H9 (cell line): ENCODE measurements around the gene CCDC40. TPM values are rescaled to one million over a fixed set of nuclear protein-coding genes. Genes with fewer than 3 reads are reported as not detected.

Source experiments
- DNase-seq: peaks from one replicate; pipeline ENCODE4 v3.0.0-alpha.2; 2017
- H2AFZ ChIP-seq: one replicate; pipeline ENCODE4 v1.6.1; 2013; ENCODE audit warnings: mild to moderate bottlenecking, low read length, control low read depth, moderate library complexity
- H2AK5ac ChIP-seq: 2 replicates; pipeline ENCODE4 v1.6.1; 2013; ENCODE audit warnings: low read length, control low read depth, mixed read lengths; ENCODE audit not compliant: insufficient read length
- H2BK120ac ChIP-seq: one replicate; pipeline ENCODE4 v1.6.1; 2013; ENCODE audit warnings: low read depth, mild to moderate bottlenecking, low read length, control low read depth, inconsistent platforms; ENCODE audit not compliant: poor library complexity, severe bottlenecking
- H2BK12ac ChIP-seq: 2 replicates; pipeline ENCODE4 v1.6.1; 2013; ENCODE audit warnings: low read length, control low read depth, mixed read lengths, low read depth; ENCODE audit not compliant: insufficient read length
- H2BK15ac ChIP-seq: 2 replicates; pipeline ENCODE4 v1.6.1; 2013; ENCODE audit warnings: low read depth, low read length, control low read depth
- H2BK20ac ChIP-seq: one replicate; pipeline ENCODE4 v1.6.1; 2013; ENCODE audit warnings: low read depth, mild to moderate bottlenecking, low read length, control low read depth, inconsistent platforms; ENCODE audit not compliant: poor library complexity, severe bottlenecking
- H2BK5ac ChIP-seq: 2 replicates; pipeline ENCODE4 v1.6.1; 2013; ENCODE audit warnings: low read length, control low read depth, mixed read lengths; ENCODE audit not compliant: insufficient read length
- H3K14ac ChIP-seq: 2 replicates; pipeline ENCODE4 v1.6.1; 2013; ENCODE audit warnings: low read length, control low read depth; ENCODE audit not compliant: insufficient read depth
- H3K18ac ChIP-seq: 2 replicates; pipeline ENCODE4 v1.6.1; 2013; ENCODE audit warnings: low read depth, mild to moderate bottlenecking, mixed read lengths, low read length, control low read depth; ENCODE audit not compliant: insufficient read length
- H3K23ac ChIP-seq: 2 replicates; pipeline ENCODE4 v1.6.1; 2013; ENCODE audit warnings: low read length, control low read depth, mixed read lengths, low read depth; ENCODE audit not compliant: insufficient read length
- H3K23me2 ChIP-seq: 2 replicates; pipeline ENCODE4 v1.6.1; 2013; ENCODE audit warnings: low read depth, mild to moderate bottlenecking, mixed read lengths, low read length, control low read depth; ENCODE audit not compliant: insufficient read length, poor library complexity, severe bottlenecking
- H3K27ac ChIP-seq: 2 replicates; pipeline ENCODE4 v1.5.1; 2013; ENCODE audit warnings: low read length, control low read depth, mixed read lengths, low read depth; ENCODE audit not compliant: insufficient read length
- H3K27me3 ChIP-seq: 2 replicates; pipeline ENCODE4 v1.6.1; 2013; ENCODE audit warnings: low read length, control low read depth, inconsistent platforms; ENCODE audit not compliant: insufficient read depth
- H3K4ac ChIP-seq: 2 replicates; pipeline ENCODE4 v1.6.1; 2013; ENCODE audit warnings: low read depth, mild to moderate bottlenecking, control low read depth, inconsistent platforms, low read length, moderate library complexity
- H3K4me1 ChIP-seq: 2 replicates; pipeline ENCODE4 v1.6.1; 2013; ENCODE audit warnings: low read length, control low read depth, inconsistent platforms; ENCODE audit not compliant: insufficient read depth
- H3K4me2 ChIP-seq: 2 replicates; pipeline ENCODE4 v1.6.1; 2013; ENCODE audit warnings: low read length, control low read depth, mixed read lengths; ENCODE audit not compliant: insufficient read length, insufficient read depth
- H3K56ac ChIP-seq: 2 replicates; pipeline ENCODE4 v1.6.1; 2013; ENCODE audit warnings: low read depth, mild to moderate bottlenecking, mixed read lengths, low read length, control low read depth; ENCODE audit not compliant: insufficient read length
- H3K79me1 ChIP-seq: 2 replicates; pipeline ENCODE4 v1.6.1; 2013; ENCODE audit warnings: low read depth, mild to moderate bottlenecking, moderate library complexity, low read length, control low read depth, inconsistent platforms; ENCODE audit not compliant: insufficient read depth, poor library complexity, severe bottlenecking
- H3K79me2 ChIP-seq: 2 replicates; pipeline ENCODE4 v1.6.1; 2013; ENCODE audit warnings: low read length, control low read depth, inconsistent platforms; ENCODE audit not compliant: insufficient read depth
- H3K9ac ChIP-seq: 2 replicates; pipeline ENCODE4 v1.6.1; 2013; ENCODE audit warnings: low read length, control low read depth, mixed read lengths; ENCODE audit not compliant: insufficient read length; ENCODE audit errors: extremely low read depth
- H3K9me3 ChIP-seq: one replicate; pipeline ENCODE4 v1.6.1; 2013; ENCODE audit warnings: low read depth, low read length, inconsistent platforms; ENCODE audit not compliant: control insufficient read depth
- H3T11ph ChIP-seq: one replicate; pipeline ENCODE4 v1.6.1; 2013; ENCODE audit warnings: mild to moderate bottlenecking, low read length, control low read depth, inconsistent platforms
- H4K20me1 ChIP-seq: one replicate; pipeline ENCODE4 v1.6.1; 2013; ENCODE audit not compliant: control insufficient read depth, insufficient read length, insufficient read depth
- H4K5ac ChIP-seq: 2 replicates; pipeline ENCODE4 v1.6.1; 2013; ENCODE audit warnings: low read depth, mild to moderate bottlenecking, mixed read lengths, low read length, control low read depth; ENCODE audit not compliant: insufficient read length
- H4K8ac ChIP-seq: replicated peaks from 2 replicates; pipeline ENCODE4 v1.6.1; 2013; ENCODE audit warnings: low read length, control low read depth, mixed read lengths, low read depth; ENCODE audit not compliant: insufficient read length
- H4K91ac ChIP-seq: 2 replicates; pipeline ENCODE4 v1.6.1; 2013; ENCODE audit warnings: low read depth, mild to moderate bottlenecking, moderate library complexity, mixed read lengths, low read length, control low read depth; ENCODE audit not compliant: insufficient read length
- H3K27ac Mint-ChIP-seq, 3 experiments: 2 replicates in 2 of 3; 3 replicates in 1 of 3; pipeline ENCODE4 v1.8.0; 2020 to 2021; ENCODE audit warnings: mixed read lengths in 3 of 3, mild to moderate bottlenecking in 1 of 3, moderate library complexity in 1 of 3
- H3K27me3 Mint-ChIP-seq: 2 replicates; pipeline ENCODE4 v1.8.0; 2021; ENCODE audit warnings: low read depth, mild to moderate bottlenecking, moderate library complexity, mixed read lengths
- H3K36me3 Mint-ChIP-seq, 3 experiments: 2 replicates in 2 of 3; 3 replicates in 1 of 3; pipeline ENCODE4 v1.8.0; 2020 to 2021; ENCODE audit warnings: low read depth in 3 of 3, mixed read lengths in 3 of 3; ENCODE audit not compliant: insufficient read depth in 1 of 3
- H3K4me1 Mint-ChIP-seq, 2 experiments: 2 replicates each; pipeline ENCODE4 v1.8.0; 2020; ENCODE audit warnings: mixed read lengths in 2 of 2
- H3K4me3 Mint-ChIP-seq, 2 experiments: 2 replicates in 1 of 2; 3 replicates in 1 of 2; pipeline ENCODE4 v1.8.0; 2020 to 2021; ENCODE audit warnings: mild to moderate bottlenecking in 2 of 2, mixed read lengths in 2 of 2, moderate library complexity in 1 of 2
- H3K9me3 Mint-ChIP-seq, 2 experiments: 2 replicates in 1 of 2; 3 replicates in 1 of 2; pipeline ENCODE4 v1.8.0; 2020; ENCODE audit warnings: mild to moderate bottlenecking in 2 of 2, mixed read lengths in 2 of 2, moderate library complexity in 1 of 2
- WGBS: extraction: QIAGEN DNeasy Blood & Tissue Kit; methylation state at CpG from one replicate; pipeline ENCODE4 v1.1.7; 2013; ENCODE audit warnings: missing lambda C conversion rate, low lambda C conversion rate, mixed read lengths; ENCODE audit not compliant: insufficient read length; ENCODE audit errors: extremely low coverage; 5-methylcytosine and 5-hydroxymethylcytosine counted together
- long read RNA-seq: library from polyadenylated mRNA; unstranded; transcript quantifications from one replicate; pipeline ENCODE4 v2.0.0, GENCODE V29; 2020
- total RNA-seq: library from RNA; stranded (reverse); gene quantifications from 2 replicates; pipeline ENCODE4 v1.2.1, GENCODE V29; 2021
- TF ChIP-seq, protein P1 (sequence below): fragments of 200-600 bp; sonication (generic); conservative IDR thresholded peaks from 3 replicates; pipeline ENCODE4 v1.8.0; 2021; ENCODE audit warnings: antibody characterized with exemption, mild to moderate bottlenecking

CCDC40 gene, protein sequence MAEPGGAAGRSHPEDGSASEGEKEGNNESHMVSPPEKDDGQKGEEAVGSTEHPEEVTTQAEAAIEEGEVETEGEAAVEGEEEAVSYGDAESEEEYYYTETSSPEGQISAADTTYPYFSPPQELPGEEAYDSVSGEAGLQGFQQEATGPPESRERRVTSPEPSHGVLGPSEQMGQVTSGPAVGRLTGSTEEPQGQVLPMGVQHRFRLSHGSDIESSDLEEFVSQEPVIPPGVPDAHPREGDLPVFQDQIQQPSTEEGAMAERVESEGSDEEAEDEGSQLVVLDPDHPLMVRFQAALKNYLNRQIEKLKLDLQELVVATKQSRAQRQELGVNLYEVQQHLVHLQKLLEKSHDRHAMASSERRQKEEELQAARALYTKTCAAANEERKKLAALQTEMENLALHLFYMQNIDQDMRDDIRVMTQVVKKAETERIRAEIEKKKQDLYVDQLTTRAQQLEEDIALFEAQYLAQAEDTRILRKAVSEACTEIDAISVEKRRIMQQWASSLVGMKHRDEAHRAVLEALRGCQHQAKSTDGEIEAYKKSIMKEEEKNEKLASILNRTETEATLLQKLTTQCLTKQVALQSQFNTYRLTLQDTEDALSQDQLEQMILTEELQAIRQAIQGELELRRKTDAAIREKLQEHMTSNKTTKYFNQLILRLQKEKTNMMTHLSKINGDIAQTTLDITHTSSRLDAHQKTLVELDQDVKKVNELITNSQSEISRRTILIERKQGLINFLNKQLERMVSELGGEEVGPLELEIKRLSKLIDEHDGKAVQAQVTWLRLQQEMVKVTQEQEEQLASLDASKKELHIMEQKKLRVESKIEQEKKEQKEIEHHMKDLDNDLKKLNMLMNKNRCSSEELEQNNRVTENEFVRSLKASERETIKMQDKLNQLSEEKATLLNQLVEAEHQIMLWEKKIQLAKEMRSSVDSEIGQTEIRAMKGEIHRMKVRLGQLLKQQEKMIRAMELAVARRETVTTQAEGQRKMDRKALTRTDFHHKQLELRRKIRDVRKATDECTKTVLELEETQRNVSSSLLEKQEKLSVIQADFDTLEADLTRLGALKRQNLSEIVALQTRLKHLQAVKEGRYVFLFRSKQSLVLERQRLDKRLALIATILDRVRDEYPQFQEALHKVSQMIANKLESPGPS
- 7.8 and 8.9 TPM in 2 replicates for total RNA-seq
- long read RNA-seq, transcript CCDC40-206 (3 exons, 816 nt): major isoform, 5 of 18 reads
- long read RNA-seq, partial matches to known transcripts: 5 of 18 reads
- long read RNA-seq, other reads (novel, unspliced or antisense): 4 of 18 reads

DNA sequence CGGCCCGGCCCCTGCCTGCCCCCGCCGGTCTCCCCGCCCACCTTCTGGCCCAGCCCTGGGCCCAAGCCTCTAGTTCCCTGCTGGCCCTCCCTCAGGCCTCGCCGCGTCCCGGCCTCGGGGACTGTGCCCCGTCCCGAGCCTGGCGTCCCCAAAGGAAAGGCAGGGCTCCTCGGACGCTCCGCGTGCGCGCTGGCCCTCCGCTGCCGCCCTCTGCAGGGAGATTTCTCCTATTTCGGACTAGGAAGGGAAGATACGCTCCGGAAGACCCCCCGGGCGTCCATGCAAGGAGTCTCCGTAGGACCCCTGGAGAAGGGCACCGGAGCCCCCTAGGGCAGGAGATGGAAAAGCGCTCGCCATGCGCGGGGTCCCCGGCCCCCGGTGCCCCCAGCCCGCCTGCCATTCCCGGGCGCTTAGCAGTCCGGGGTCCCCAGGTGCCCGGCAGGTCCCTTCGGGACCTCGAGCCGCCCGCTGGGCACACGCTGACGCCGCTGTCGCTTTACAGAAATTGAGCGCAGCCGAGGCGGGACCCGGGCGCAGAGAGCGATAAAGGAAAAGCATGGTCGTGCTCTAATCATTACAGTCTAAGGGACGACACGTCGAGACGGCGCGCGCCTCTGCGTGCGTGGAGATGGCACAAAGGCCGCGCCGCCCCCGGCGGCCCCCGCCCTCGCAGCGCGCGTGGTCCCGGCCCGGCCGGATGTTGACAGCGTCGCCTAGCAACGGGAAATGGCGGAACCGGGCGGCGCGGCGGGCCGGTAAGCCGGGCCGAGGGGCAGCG, at the start of gene CCDC40:
TSS of gene CCDC40 (plus strand) at position 706 of the 778 bp plus-strand sequence. CDS start at position 727, 21 bp downstream.
- Histone ChIP-seq H4K91ac (no peak within 1 kb of the TSS), H3K27me3 (no peaks in the 10 kb centered on the region), H3K4ac (no peak within 1 kb of the TSS), H2BK20ac (no peak within 1 kb of the TSS), H4K8ac (no peak within 1 kb of the TSS), H2AFZ (no peak within 1 kb of the TSS), H3K23ac (no peak within 1 kb of the TSS), H3K27ac (no peak within 1 kb of the TSS), H4K20me1 (peaks cover 2% of the 10 kb centered on the region), H2BK12ac (no peak within 1 kb of the TSS), H2BK15ac (no peak within 1 kb of the TSS), H3K14ac (peak within 1 kb of the TSS; percentile 96), H2BK5ac (no peak within 1 kb of the TSS), H3K18ac (peak within 1 kb of the TSS; percentile 94), H3T11ph (no peak within 1 kb of the TSS), H3K9ac (peak within 1 kb of the TSS; percentile 79), H3K79me1 (peaks cover 4% of the 10 kb centered on the region), H3K56ac (no peak within 1 kb of the TSS), H4K5ac (no peak within 1 kb of the TSS), H3K4me1 (no peaks in the 10 kb centered on the region; the same call in 1 of the 2 replicates), H3K23me2 (peaks cover 12% of the 10 kb centered on the region), H3K4me2 (peak within 1 kb of the TSS; percentile 91), H2BK120ac (no peak within 1 kb of the TSS), H3K9me3 (no peaks in the 10 kb centered on the region), H2AK5ac (no peak within 1 kb of the TSS), H3K79me2 (peaks cover 25% of the 10 kb centered on the region; the same call in 1 of the 2 replicates)
- DNase-seq: peak; percentile 90
- H3K4me3 Mint-ChIP-seq: peak within 1 kb of the TSS; percentile 95 to 96
- TF ChIP-seq, protein P1, sequence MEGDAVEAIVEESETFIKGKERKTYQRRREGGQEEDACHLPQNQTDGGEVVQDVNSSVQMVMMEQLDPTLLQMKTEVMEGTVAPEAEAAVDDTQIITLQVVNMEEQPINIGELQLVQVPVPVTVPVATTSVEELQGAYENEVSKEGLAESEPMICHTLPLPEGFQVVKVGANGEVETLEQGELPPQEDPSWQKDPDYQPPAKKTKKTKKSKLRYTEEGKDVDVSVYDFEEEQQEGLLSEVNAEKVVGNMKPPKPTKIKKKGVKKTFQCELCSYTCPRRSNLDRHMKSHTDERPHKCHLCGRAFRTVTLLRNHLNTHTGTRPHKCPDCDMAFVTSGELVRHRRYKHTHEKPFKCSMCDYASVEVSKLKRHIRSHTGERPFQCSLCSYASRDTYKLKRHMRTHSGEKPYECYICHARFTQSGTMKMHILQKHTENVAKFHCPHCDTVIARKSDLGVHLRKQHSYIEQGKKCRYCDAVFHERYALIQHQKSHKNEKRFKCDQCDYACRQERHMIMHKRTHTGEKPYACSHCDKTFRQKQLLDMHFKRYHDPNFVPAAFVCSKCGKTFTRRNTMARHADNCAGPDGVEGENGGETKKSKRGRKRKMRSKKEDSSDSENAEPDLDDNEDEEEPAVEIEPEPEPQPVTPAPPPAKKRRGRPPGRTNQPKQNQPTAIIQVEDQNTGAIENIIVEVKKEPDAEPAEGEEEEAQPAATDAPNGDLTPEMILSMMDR: peak; percentile 20; the same call in 1 of the 3 replicates
- H3K4me1 Mint-ChIP-seq: peaks cover 29 to 37% of the 10 kb centered on the region in 2 experiments
- no peaks in the 10 kb centered on the region for H3K27me3 Mint-ChIP-seq
- H3K27ac Mint-ChIP-seq: peak within 1 kb of the TSS; percentile 43 to 98 (median 90); a peak in 4 of 7 replicates
- peaks cover 5 to 15% (median 7%) of the 10 kb centered on the region in 3 experiments; a peak in 5 of 7 replicates for H3K36me3 Mint-ChIP-seq
- no CpG with 5 or more reads among the region's 89 CpGs for WGBS
- no peaks in the 10 kb centered on the region for H3K9me3 Mint-ChIP-seq
